ENCODE results near the gene TRAPPC3L.

TRAPPC3L gene

GRCh38 chr6:116557893-116558292 is 12.4 kb upstream of the TRAPPC3L start:
- Histone ChIP-seq H3K27ac (ENCODE audit: low read length) (no peak overlapping the region), H3K27me3 (ENCODE audit: low read depth, low read length) (peaks cover 9% of the 10 kb centered on the region), H3K9me3 (ENCODE audit: insufficient read depth, low read length) (no peaks in the 10 kb centered on the region), H3K79me2 (ENCODE audit: low read length) (no peaks in the 10 kb centered on the region), H3K4me1 (ENCODE audit: low read length) (no peaks in the 10 kb centered on the region), H3K36me3 (replicated peaks; ENCODE audit: low read depth, low read length) (no peaks in the 10 kb centered on the region), H3K4me3 (ENCODE audit: low read length) (no peak overlapping the region), H2AFZ (ENCODE audit: low read depth, low read length) (no peak overlapping the region), H3K9ac (ENCODE audit: low read length) (no peak overlapping the region), H3K4me2 (ENCODE audit: low read length) (no peak overlapping the region), H4K20me1 (ENCODE audit: insufficient read depth, low read length) (no peaks in the 10 kb centered on the region)
- TF ChIP-seq CTCF (IDR thresholded peaks at IDR 0.05; ENCODE audit: low read depth, low read length) (no peak), EZH2phosphoT487 (IDR thresholded peaks at IDR 0.05; ENCODE audit: low read depth) (no peak)

- Histone ChIP-seq H4K20me1 (ENCODE audit: insufficient read depth, low read length) (no peaks in the 10 kb centered on the region), H3K27me3 (ENCODE audit: low read depth, low read length) (peaks cover 9% of the 10 kb centered on the region), H2AFZ (ENCODE audit: low read depth, low read length) (no peak overlapping the region), H3K4me1 (ENCODE audit: low read length) (no peaks in the 10 kb centered on the region), H3K9ac (ENCODE audit: low read length) (no peak overlapping the region), H3K4me2 (ENCODE audit: low read length) (no peak overlapping the region), H3K27ac (ENCODE audit: low read length) (no peak overlapping the region), H3K4me3 (ENCODE audit: low read length) (no peak overlapping the region), H3K79me2 (ENCODE audit: low read length) (no peaks in the 10 kb centered on the region), H3K36me3 (replicated peaks; ENCODE audit: low read depth, low read length) (no peaks in the 10 kb centered on the region), H3K9me3 (ENCODE audit: insufficient read depth, low read length) (no peaks in the 10 kb centered on the region)
- no peak for TF ChIP-seq EZH2phosphoT487 (IDR thresholded peaks at IDR 0.05; ENCODE audit: low read depth)
- TF ChIP-seq CTCF (IDR thresholded peaks at IDR 0.05; ENCODE audit: low read depth, low read length), result no peak
Observed at GRCh38 chr6:116556814-116557415, 11.4 kb upstream of the TRAPPC3L start.

GRCh38 chr6:116556065-116556464 is 10.6 kb upstream of the TRAPPC3L start:
- H3K79me2 ChIP-seq (ENCODE audit: low read length), result no peaks in the 10 kb centered on the region
- H3K4me2 ChIP-seq (ENCODE audit: low read length), result no peak overlapping the region
- H3K9me3 ChIP-seq (ENCODE audit: insufficient read depth, low read length), result no peaks in the 10 kb centered on the region
- H2AFZ ChIP-seq (ENCODE audit: low read depth, low read length), result no peak overlapping the region
- no peaks in the 10 kb centered on the region for H3K36me3 ChIP-seq (replicated peaks; ENCODE audit: low read depth, low read length)
- H4K20me1 ChIP-seq (ENCODE audit: insufficient read depth, low read length), result no peaks in the 10 kb centered on the region
- H3K4me1 ChIP-seq (ENCODE audit: low read length), result no peaks in the 10 kb centered on the region
- H3K4me3 ChIP-seq (ENCODE audit: low read length), result no peak overlapping the region
- H3K9ac ChIP-seq (ENCODE audit: low read length), result no peak overlapping the region
- no peak overlapping the region for H3K27ac ChIP-seq (ENCODE audit: low read length)
- H3K27me3 ChIP-seq (ENCODE audit: low read depth, low read length), result peaks cover 9% of the 10 kb centered on the region
- TF ChIP-seq EZH2phosphoT487 (IDR thresholded peaks at IDR 0.05; ENCODE audit: low read depth) (no peak), CTCF (IDR thresholded peaks at IDR 0.05; ENCODE audit: low read depth, low read length) (no peak)

GRCh38 chr6:116553451-116553850 is 8.0 kb upstream of the TRAPPC3L start, which contains the start of gene CALHM4:
CALHM4 (plus strand) TSS chr6:116553751; CDS start chr6:116553794, 43 bp downstream.
- H3K79me2 ChIP-seq (ENCODE audit: low read length), result no peaks in the 10 kb centered on the region
- H3K36me3 ChIP-seq (replicated peaks; ENCODE audit: low read depth, low read length), result no peaks in the 10 kb centered on the region
- peak within 1 kb of the TSS; percentile 7; the same call in 1 of the 2 replicates for H3K4me2 ChIP-seq (ENCODE audit: low read length)
- H3K9me3 ChIP-seq (ENCODE audit: insufficient read depth, low read length), result no peaks in the 10 kb centered on the region
- TF ChIP-seq CTCF (IDR thresholded peaks at IDR 0.05; ENCODE audit: low read depth, low read length) (no peak), EZH2phosphoT487 (IDR thresholded peaks at IDR 0.05; ENCODE audit: low read depth) (no peak)
- peaks cover 9% of the 10 kb centered on the region; the same call in 1 of the 2 replicates for H3K27me3 ChIP-seq (ENCODE audit: low read depth, low read length)
- no peaks in the 10 kb centered on the region for H3K4me1 ChIP-seq (ENCODE audit: low read length)
- no peaks in the 10 kb centered on the region for H4K20me1 ChIP-seq (ENCODE audit: insufficient read depth, low read length)
- no peak within 1 kb of the TSS for H3K4me3 ChIP-seq (ENCODE audit: low read length)
- no peak within 1 kb of the TSS for H2AFZ ChIP-seq (ENCODE audit: low read depth, low read length)
- no peak within 1 kb of the TSS for H3K27ac ChIP-seq (ENCODE audit: low read length)
- H3K9ac ChIP-seq (ENCODE audit: low read length), result no peak within 1 kb of the TSS
